Measurements from ENCODE around the gene CYGB.

CYGB gene

DNA sequence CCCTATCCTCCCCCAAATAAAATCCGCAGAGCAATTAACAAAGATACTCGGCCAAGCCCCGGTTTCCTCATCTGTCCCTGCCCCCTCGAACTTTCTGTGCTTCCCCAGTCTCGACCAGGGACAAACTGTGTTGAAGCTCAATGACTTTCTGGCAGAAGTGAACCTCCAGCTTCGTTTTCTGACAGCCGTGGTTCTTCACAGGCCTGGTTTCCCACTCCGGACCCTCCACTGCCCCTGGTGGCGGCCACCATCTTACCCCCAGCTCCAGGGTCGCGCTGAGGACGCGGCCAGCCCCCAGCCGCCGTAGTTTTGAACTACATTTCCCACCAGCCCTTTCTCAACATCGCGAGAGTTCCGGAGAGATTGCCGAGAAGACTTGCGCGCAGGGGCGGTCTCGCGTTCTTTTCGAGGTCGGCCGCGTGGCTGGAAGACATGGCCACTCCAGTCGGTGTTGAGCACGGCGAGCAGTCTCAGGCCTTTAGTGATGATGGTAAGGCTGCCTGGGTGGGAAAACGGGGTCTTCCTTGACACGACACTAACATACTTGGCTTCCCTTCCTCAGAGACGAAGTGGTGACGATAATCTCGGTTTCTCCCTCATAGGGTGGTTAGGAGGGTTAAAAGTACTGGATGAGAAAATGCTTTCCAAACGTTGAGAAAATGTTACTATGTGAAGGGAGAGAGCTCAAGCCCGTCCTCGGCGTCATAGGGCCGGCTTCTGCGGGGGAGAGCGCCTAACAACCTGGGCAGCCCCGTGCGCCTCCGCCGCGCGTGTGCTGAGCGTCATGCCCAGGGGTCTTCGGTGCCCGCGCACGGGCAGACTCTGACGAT lies 20.1 kb upstream of the CYGB start:
- peak; percentile 93 for DNase-seq (ENCODE audit: extremely low read depth, insufficient read length)
- no peaks in the 10 kb centered on the region for H3K27me3 ChIP-seq (replicated peaks; ENCODE audit: control insufficient read depth, insufficient read depth, low read length)
- H3K4me3 ChIP-seq (replicated peaks; ENCODE audit: low read depth, low read length) = peak overlapping the region; percentile 98
- TF ChIP-seq, protein P1, sequence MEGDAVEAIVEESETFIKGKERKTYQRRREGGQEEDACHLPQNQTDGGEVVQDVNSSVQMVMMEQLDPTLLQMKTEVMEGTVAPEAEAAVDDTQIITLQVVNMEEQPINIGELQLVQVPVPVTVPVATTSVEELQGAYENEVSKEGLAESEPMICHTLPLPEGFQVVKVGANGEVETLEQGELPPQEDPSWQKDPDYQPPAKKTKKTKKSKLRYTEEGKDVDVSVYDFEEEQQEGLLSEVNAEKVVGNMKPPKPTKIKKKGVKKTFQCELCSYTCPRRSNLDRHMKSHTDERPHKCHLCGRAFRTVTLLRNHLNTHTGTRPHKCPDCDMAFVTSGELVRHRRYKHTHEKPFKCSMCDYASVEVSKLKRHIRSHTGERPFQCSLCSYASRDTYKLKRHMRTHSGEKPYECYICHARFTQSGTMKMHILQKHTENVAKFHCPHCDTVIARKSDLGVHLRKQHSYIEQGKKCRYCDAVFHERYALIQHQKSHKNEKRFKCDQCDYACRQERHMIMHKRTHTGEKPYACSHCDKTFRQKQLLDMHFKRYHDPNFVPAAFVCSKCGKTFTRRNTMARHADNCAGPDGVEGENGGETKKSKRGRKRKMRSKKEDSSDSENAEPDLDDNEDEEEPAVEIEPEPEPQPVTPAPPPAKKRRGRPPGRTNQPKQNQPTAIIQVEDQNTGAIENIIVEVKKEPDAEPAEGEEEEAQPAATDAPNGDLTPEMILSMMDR (IDR thresholded peaks at IDR 0.05; ENCODE audit: insufficient read depth, low read length, poor library complexity, severe bottlenecking) = peak; percentile 63
- H3K36me3 ChIP-seq (ENCODE audit: control insufficient read depth, insufficient read depth, low read length) = peaks cover 6% of the 10 kb centered on the region

DNA sequence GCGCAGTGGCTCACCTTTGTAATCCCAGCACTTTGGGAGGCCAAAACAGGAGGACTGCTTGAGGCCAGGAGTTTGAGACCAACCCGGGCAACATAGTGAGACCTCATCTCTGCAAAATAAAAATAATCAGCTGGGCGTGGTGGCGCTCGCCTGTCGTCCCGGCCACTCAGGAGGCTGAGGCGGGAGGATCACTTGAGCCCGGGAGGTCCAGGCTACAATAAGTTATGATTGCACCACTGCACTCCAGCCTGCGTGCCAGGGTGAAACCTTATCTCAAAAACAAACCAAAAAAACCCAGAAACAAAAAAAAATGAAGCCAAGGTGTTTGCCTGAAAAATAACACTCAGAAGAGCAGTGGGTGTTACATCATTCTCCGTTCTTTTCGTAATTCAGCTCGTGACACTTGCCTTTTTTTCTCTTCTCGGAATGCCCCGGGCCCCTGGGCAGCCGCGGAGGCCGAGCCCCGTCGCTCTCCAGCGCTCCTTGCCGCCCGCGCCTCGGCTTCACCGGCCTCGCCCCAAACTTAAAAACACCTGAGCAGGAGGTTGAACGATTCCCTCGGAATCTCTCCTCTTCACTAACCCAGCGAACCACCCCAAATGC lies 19.4 kb upstream of the CYGB start:
- Histone ChIP-seq H3K4me3 (replicated peaks; ENCODE audit: low read depth, low read length) (peak overlapping the region; percentile 98), H3K27me3 (replicated peaks; ENCODE audit: control insufficient read depth, insufficient read depth, low read length) (no peaks in the 10 kb centered on the region), H3K36me3 (ENCODE audit: control insufficient read depth, insufficient read depth, low read length) (peaks cover 2% of the 10 kb centered on the region)
- no peak for DNase-seq (ENCODE audit: extremely low read depth, insufficient read length)
- TF ChIP-seq, protein P1 (IDR thresholded peaks at IDR 0.05; ENCODE audit: insufficient read depth, low read length, poor library complexity, severe bottlenecking) = no peak

DNA sequence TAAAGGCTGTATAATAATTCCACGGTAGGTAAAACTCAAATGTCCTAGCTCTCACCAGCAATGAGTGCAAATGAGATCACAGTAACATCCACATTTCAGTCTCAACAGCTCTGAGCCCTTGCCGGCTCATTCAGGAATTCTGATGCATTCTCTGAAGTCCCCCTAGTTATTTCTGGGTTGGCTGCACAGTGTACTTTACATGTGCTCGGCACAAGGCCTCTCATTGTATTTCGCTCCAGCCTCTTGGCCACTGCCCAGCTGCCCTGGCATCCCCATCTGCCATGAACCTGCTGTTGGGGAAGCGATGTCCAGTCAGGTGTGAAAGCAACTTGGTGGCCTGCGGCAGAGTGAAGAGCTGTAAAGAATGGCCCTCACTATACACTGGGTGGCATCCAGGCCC lies 16.6 kb upstream of the CYGB start:
- H3K27me3 ChIP-seq (replicated peaks; ENCODE audit: control insufficient read depth, insufficient read depth, low read length) = no peaks in the 10 kb centered on the region
- H3K4me3 ChIP-seq (replicated peaks; ENCODE audit: low read depth, low read length) = no peak overlapping the region
- DNase-seq (ENCODE audit: extremely low read depth, insufficient read length) = no peak
- TF ChIP-seq, protein P1 (IDR thresholded peaks at IDR 0.05; ENCODE audit: insufficient read depth, low read length, poor library complexity, severe bottlenecking) = no peak
- H3K36me3 ChIP-seq (ENCODE audit: control insufficient read depth, insufficient read depth, low read length) = no peaks in the 10 kb centered on the region

DNA sequence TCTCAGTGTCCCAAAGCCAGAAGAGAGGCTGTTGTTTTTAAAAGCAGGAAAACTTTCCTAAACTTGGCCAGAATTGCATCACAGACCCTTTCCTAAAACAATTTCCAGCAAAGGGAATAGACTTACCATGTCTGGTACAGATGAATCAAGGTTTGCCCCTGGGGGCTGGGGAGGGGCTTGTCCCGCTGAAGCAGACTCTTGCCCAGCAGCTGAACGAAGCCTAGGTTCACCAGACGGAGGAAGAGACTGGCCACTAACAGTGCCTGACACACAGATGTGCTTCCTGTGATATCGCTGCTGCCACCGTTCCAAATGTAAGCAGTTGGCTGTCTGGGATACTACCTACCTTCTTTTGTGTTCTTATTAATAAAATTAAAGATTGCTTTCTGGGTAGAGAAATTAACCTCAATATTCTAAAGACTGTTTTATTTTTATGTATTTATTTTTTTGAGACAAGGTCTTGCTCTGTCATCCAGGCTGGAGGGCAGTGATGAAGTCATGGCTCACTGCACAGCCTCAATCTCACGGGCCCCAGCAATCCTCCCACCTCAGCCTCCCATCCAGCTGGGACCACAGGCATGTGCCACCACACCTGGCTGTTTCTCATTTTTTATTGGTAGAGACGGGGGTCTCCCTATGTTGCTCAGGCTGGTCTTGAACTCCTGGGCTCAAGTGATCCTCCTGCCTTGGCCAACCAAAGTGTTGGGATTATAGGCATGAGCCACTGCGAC lies 15.8 kb upstream of the CYGB start:
- no peak for DNase-seq (ENCODE audit: extremely low read depth, insufficient read length)
- TF ChIP-seq, protein P1 (IDR thresholded peaks at IDR 0.05; ENCODE audit: insufficient read depth, low read length, poor library complexity, severe bottlenecking) = no peak
- H3K27me3 ChIP-seq (replicated peaks; ENCODE audit: control insufficient read depth, insufficient read depth, low read length) = no peaks in the 10 kb centered on the region
- no peak overlapping the region for H3K4me3 ChIP-seq (replicated peaks; ENCODE audit: low read depth, low read length)
- H3K36me3 ChIP-seq (ENCODE audit: control insufficient read depth, insufficient read depth, low read length) = no peaks in the 10 kb centered on the region

DNA sequence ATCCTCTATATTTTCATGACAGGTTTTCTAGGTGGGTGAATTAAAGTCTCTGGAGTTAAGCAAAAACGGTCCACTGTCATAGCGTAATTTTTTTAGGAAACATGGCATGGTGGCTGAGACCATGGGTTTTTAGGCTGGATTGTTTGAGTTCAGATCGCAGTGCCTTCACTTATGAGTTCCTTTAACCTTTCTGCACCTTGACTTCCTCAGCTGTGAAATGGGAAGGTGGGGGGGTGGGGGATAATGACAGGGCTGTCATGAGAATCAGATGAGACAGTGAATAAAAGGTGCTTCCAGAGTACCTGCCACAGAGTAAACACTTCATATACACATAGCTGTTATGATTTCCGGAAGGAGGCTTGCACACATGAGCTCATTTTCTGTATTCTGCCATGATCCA lies 14.2 kb upstream of the CYGB start:
- Histone ChIP-seq H3K36me3 (ENCODE audit: control insufficient read depth, insufficient read depth, low read length) (no peaks in the 10 kb centered on the region), H3K4me3 (replicated peaks; ENCODE audit: low read depth, low read length) (no peak overlapping the region), H3K27me3 (replicated peaks; ENCODE audit: control insufficient read depth, insufficient read depth, low read length) (no peaks in the 10 kb centered on the region)
- TF ChIP-seq, protein P1 (IDR thresholded peaks at IDR 0.05; ENCODE audit: insufficient read depth, low read length, poor library complexity, severe bottlenecking) = no peak
- DNase-seq (ENCODE audit: extremely low read depth, insufficient read length) = no peak

Data from GM06990 (cell line).